SK-N-SH treated with all-trans-retinoic acid at 6 μM for 48 hours (cell line): ENCODE measurements around the gene TREX2.

Experiments
- ISL1 ChIP-seq: fragments of 250-450 bp; sonication (Bioruptor Pico); IDR thresholded peaks from 2 replicates; pipeline ENCODE4 v2.1.2; 2022; ENCODE audit warnings: mild to moderate bottlenecking, moderate library complexity
- TCF4 ChIP-seq: fragments of 250-450 bp; sonication (Bioruptor Pico); IDR thresholded peaks from 2 replicates; pipeline ENCODE4 v1.8.0; 2021; ENCODE audit warnings: mild to moderate bottlenecking, moderate library complexity, borderline replicate concordance
- ZC3H10 ChIP-seq: fragments of 250-450 bp; sonication (Bioruptor Pico); IDR thresholded peaks from 2 replicates; pipeline ENCODE4 v1.5.1; 2021; ENCODE audit warnings: mild to moderate bottlenecking, moderate library complexity
- ZFP3 ChIP-seq: fragments of 250-450 bp; sonication (Bioruptor Pico); IDR thresholded peaks from 2 replicates; pipeline ENCODE4 v1.5.0; 2020; ENCODE audit warnings: mild to moderate bottlenecking, moderate library complexity
- ZFP30 ChIP-seq: fragments of 450-650 bp; formaldehyde crosslinking; IDR thresholded peaks from 2 replicates; pipeline ENCODE4 v1.5.0; 2022; ENCODE audit warnings: mild to moderate bottlenecking, moderate library complexity
- ZNF565 ChIP-seq: fragments of 450-650 bp; formaldehyde crosslinking; conservative IDR thresholded peaks from 2 replicates; pipeline ENCODE4 v1.5.0; 2020; ENCODE audit warnings: low read depth, mild to moderate bottlenecking, moderate library complexity
- ZNF70 ChIP-seq: fragments of 450-650 bp; formaldehyde crosslinking; IDR thresholded peaks from 2 replicates; pipeline ENCODE4 v1.5.0; 2020; ENCODE audit warnings: mild to moderate bottlenecking, moderate library complexity

DNA sequence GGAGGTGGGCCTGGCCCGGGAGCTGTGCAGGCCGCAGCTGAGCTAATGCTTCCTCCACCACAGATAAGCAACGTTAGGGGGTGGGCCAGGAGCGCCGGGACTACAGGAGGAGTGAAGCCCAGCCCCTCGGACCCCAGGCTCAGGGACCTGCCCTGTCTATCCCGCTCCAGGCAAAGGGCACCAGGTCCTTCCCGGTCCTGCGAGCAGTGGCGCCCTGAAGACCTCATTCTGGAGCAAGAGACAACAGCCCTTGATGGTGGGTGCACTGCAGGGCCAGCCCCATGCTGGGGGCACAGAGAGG is 730 bp upstream of the TREX2 start:
- TF ChIP-seq ZNF70 = no peak
- no peak for TF ChIP-seq ZC3H10 (CRISPR knock-in tag)
- no peak for TF ChIP-seq ZNF565 (CRISPR knock-in tag)
- TF ChIP-seq TCF4 (CRISPR knock-in tag) = no peak
- TF ChIP-seq ZFP3 (CRISPR knock-in tag) = no peak
- no peak for TF ChIP-seq ZFP30 (CRISPR knock-in tag)
- TF ChIP-seq ISL1 (CRISPR knock-in tag) = no peak
